Measurements from ENCODE around the gene FTCDNL1.

GRCh38 chr2:199784512-199784911 lies 66.5 kb downstream of the FTCDNL1 start:
- TF ChIP-seq FOS (IDR thresholded peaks at IDR 0.05; ENCODE audit: extremely low read depth, insufficient read length) (no peak), SAP30 (IDR thresholded peaks at IDR 0.05; ENCODE audit: borderline replicate concordance, insufficient read depth, low read depth, low read length, poor library complexity, severe bottlenecking) (no peak), HDGF (IDR thresholded peaks at IDR 0.05) (no peak), TRIM28 (IDR thresholded peaks at IDR 0.05) (no peak), EZH2 (IDR thresholded peaks at IDR 0.05; ENCODE audit: borderline replicate concordance, low read depth, low read length) (no peak), CHD2 (IDR thresholded peaks at IDR 0.05; ENCODE audit: low read depth, low read length) (no peak), PHF8 (IDR thresholded peaks at IDR 0.05; ENCODE audit: borderline replicate concordance, low read length) (no peak), CTCF (IDR thresholded peaks at IDR 0.05 in 2 of 3, conservative IDR thresholded peaks at IDR 0.05 in 1 of 3; ENCODE audit: insufficient read depth in 2 of 3, low read depth in 1 of 3, low read length in 3 of 3) (no peak), HDAC6 (IDR thresholded peaks at IDR 0.05; ENCODE audit: low read depth, low read length) (no peak)
- TF ChIP-seq, protein P1, sequence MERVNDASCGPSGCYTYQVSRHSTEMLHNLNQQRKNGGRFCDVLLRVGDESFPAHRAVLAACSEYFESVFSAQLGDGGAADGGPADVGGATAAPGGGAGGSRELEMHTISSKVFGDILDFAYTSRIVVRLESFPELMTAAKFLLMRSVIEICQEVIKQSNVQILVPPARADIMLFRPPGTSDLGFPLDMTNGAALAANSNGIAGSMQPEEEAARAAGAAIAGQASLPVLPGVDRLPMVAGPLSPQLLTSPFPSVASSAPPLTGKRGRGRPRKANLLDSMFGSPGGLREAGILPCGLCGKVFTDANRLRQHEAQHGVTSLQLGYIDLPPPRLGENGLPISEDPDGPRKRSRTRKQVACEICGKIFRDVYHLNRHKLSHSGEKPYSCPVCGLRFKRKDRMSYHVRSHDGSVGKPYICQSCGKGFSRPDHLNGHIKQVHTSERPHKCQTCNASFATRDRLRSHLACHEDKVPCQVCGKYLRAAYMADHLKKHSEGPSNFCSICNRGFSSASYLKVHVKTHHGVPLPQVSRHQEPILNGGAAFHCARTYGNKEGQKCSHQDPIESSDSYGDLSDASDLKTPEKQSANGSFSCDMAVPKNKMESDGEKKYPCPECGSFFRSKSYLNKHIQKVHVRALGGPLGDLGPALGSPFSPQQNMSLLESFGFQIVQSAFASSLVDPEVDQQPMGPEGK (CRISPR knock-in tag; IDR thresholded peaks at IDR 0.05; ENCODE audit: borderline replicate concordance): no peak
- TF ChIP-seq, protein P2, sequence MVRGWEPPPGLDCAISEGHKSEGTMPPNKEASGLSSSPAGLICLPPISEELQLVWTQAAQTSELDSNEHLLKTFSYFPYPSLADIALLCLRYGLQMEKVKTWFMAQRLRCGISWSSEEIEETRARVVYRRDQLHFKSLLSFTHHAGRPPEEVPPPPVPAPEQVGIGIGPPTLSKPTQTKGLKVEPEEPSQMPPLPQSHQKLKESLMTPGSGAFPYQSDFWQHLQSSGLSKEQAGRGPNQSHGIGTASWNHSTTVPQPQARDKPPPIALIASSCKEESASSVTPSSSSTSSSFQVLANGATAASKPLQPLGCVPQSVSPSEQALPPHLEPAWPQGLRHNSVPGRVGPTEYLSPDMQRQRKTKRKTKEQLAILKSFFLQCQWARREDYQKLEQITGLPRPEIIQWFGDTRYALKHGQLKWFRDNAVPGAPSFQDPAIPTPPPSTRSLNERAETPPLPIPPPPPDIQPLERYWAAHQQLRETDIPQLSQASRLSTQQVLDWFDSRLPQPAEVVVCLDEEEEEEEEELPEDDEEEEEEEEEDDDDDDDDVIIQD (CRISPR knock-in tag; IDR thresholded peaks at IDR 0.05): no peak

Measured in K562 (cell line).